ENCODE data around the gene CAMK2N2.

CAMK2N2 gene

DNA sequence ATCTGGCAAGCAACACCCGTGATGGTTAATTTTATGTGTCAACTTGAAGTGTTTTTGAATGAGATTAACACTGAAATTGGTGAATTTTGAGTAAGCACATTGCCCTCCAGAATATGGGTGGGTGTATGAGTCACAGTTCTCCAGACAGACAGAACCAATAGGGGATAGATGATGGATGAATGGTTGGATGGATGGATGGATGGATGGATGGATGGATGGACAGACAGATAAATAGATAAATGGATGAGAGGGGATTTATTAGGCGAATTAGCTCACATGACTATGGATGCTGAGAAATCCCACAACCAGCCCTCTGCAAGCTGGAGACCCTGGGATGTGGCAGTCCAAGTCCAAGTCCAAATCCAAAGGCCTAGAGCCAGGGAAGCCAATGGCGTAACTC, 37.4 kb downstream of the CAMK2N2 start:
- no peak for DNase-seq (ENCODE audit: low read depth in 1 of 2, low spot score in 1 of 2)

DNA sequence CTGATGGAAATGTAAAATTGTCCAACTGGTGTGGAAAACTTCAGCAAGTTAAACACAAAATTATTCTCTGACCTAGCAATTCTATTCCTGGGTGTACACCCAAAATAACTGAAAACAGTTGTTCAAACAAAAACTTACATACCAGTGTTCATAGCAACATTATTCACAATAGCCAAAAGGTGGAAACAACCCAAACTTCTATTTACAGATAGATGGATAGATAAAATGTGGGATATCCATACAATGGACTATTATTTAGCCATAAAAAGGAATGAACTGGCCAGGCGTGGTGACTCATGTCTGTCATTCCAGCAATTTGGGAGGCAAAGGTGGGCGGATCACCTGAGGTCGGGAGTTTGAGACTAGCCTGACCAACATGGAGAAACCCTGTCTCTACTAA, 38.8 kb downstream of the CAMK2N2 start:
- no peak for DNase-seq (ENCODE audit: low read depth in 1 of 2, low spot score in 1 of 2)

DNA sequence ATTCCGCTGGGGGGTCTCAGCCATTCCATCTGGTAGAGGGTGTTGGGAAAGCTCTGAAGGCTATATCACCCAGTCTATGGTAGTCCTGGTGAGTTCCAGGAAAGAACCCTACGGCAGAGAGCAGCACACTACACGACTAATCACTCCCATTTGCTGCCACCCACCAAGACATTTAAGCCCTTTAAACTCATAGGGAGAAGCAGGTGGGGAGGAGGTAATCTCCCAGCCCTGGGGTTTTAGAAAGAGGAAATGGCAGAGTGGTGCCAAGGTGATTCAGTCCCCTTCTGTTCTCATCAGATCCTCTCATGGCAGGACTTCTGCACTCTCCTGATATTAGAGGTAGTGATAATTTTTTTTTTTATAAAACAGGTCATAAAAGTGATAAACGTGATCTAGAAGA, 42.5 kb downstream of the CAMK2N2 start:
- DNase-seq (ENCODE audit: low read depth in 1 of 2, low spot score in 1 of 2): no peak

DNA sequence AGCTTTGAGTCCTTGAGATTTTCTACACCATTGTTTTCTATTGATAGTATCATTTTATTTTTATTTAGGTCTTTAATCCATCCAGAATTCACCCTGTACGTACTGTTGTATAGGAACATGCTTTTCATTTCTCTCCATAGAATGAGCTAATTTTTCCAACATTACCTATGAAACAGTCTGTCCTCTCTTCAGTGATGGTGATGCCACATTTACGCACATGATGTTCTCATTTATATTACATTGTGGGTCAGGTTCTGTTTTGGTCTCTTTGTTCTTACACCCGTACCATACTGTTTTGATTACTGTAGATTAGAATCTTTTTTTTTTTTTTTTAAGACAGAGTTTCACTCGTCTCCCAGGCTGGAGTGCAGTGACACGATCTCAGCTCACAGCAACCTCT, 49.6 kb downstream of the CAMK2N2 start:
- DNase-seq (ENCODE audit: low read depth in 1 of 2, low spot score in 1 of 2): no peak

DNA sequence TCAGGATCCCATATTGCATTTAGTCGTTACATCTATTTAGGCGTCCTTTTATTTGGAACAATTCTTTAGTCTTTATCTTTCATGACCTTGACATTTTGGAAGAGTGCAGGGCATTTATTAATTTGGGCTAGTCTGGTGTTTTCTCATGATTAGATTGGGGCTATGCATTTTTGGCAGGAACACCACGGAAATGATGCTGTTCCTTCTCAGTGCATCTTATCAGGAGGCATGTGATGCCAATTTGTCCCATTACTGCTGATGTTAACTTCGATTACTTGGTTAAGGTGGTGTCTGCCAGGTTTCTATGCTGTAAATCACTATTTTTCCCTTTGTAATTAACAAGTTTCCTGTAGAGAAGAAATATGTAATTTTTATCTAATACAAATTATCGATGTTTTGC, 50.1 kb downstream of the CAMK2N2 start:
- DNase-seq (ENCODE audit: low read depth in 1 of 2, low spot score in 1 of 2): no peak

All from stimulated activated CD4-positive, alpha-beta T cell treated with anti-CD3 and anti-CD28 coated beads, Interleukin-15, amount 100 ng/mL, for 1 hour (primary cell).